SHP77 treated with DMSO at 0.1 percent for 48 hours (cell line): ENCODE measurements around the gene EBF3.
"Not testable (repeated sequence)": the region's sequence is repeated elsewhere in the genome, so short reads cannot be mapped to it uniquely, and the experiment has no call there.

Source experiments
- DNase-seq: peaks from one replicate; lab custom pipeline; 2025; lab: John Stamatoyannopoulos, UW

EBF3 gene

GRCh38 chr10:129926066-129927055, 37.7 kb downstream of the EBF3 start:
- DNase-seq = no peak

GRCh38 chr10:129924375-129925085, 39.5 kb downstream of the EBF3 start:
- DNase-seq = no peak

- no peak for DNase-seq
Observed at GRCh38 chr10:129922598-129923123, 41.4 kb downstream of the EBF3 start.

DNA sequence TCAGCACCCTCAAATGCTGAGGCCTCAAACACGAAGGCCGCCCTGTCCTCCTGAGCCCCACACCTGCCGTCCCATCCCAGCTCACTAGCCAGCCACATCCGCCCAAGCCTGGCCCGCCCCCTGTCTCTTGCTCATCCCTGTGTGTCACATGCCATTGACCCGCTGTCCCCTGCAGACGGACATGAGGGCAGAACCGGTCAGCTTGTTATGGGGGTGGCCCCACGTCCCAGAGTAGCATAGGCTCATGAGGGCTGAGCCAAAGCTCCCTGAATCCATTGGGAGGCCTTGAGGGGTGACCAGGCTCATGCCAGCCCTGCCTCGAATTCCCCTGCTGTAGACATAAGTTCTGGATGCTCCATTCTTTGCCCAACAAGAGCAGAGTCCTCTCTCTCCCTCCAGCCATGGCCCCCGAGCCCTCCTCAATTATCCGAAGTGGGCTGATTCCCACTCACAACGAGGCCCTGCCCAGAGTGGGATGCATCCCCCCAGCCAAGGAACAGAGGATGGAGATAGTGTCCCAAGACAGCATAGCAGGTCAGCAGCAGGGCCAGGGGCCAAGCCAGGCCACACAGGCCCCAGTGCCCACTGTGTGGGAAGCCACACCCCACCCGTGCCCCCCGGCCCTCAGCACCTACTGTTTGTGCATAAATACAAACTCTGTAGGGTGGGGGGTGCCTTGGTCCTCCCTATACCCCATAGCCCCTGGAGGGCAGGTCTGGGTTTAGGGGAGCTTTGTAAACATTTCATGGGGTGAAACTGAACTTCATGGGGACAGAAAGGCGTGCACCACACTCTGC, 42.1 kb downstream of the EBF3 start:
- DNase-seq = no peak

- DNase-seq = no peak
Observed at GRCh38 chr10:129921065-129921670, 42.9 kb downstream of the EBF3 start.

DNA sequence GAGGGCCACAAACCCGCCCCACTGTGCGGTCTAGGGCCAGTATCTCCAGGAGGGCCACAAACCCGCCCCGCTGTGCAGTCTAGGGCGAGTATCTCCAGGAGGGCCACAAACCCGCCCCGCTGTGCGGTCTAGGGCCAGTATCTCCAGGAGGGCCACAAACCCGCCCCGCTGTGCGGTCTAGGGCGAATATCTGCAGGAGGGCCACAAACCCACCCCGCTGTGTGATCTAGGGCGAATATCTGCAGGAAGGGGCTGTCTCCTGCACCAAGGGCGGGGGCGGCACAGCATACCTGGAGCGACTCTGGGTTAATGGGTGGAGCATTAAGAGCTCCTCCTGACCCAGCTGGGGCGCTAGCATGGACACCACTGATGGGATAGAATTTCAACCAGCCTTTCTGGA, 43.9 kb downstream of the EBF3 start:
- not testable (repeated sequence) for DNase-seq

DNA sequence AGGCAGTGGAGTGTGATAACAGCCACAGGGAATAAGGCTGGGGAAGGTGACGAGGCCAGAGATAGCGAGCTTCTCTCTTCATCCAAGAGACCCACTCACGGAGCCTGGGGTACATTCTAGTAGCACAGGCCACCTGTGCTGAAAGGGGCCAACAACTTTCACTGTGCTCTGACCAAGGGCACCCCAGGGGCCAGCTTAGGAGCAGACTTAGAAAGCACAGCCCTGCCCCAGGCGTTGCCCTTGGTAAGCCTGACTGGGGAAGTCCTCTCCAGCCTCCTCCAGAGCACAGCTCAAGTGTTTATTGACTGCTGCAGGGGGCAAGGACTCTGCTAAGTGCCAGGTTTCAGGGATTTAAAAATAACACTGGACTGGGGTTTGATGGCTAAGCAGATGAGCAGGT, 44.7 kb downstream of the EBF3 start:
- DNase-seq = no peak

GRCh38 chr10:129918836-129919235, 45.2 kb downstream of the EBF3 start:
- DNase-seq = no peak

DNA sequence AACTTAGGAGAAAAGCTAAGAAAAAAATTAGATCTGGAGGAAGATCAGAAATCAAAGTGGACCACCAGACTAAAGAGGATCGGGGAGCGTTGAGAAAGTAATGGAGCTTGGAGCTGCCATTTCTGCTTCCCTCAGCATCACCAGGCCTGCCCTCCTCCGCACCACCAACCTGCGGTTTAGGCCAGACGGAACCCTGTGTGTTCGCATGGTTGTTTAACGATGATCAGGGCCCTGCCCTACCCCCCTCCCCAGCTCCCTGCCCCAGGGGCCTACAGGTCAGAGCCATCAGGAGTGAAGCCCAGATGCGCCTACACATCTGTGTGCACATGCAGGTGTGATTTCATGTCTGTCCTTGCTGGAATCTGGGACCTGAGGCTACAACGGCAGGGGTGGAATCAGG, 45.7 kb downstream of the EBF3 start:
- DNase-seq = no peak

- no peak for DNase-seq
Observed at GRCh38 chr10:129917936-129918335, 46.1 kb downstream of the EBF3 start.

- DNase-seq = no peak
Observed at GRCh38 chr10:129916506-129916995, 47.5 kb downstream of the EBF3 start.

DNA sequence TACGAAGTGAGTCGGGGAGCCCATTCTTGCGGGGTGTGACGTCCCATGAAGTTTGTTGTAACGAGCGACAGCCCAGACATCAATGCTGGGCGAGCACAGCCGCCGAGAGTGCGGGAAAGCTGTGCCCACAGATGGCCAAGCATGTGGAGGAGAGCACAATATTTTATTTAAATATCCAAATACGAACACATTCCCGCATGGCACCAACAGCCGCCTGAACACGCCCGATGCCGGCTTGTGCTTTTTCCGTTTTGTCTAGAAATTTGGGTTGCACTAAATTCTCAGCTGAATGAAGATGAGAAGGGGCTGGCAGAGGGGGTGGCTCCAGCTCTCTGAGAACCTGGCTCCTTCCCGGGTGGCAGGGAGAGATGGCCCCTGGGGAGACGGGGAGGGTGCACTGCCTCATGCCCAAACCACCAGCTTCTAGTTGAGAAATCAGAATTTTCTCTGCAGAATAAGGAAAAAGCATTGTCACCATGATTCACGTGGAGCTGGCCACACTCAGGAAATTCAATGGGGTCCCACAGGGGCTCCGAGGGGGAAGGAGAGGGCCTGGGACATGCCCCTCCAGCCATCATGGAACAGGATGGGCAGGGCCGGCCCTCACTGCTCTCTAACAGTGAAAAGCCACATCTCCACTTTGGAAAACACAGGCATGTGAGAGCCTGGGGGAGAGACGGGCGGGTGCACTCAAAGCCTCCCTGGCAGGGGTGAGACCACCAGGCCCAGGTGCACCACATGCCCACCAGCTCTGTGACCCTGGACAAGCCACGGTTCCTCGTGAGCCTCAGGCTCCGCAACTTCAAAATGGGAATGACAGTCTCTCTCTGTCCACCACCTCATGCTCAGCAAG, 48.3 kb downstream of the EBF3 start:
- DNase-seq = no peak

GRCh38 chr10:129914960-129915359, 49.1 kb downstream of the EBF3 start:
- no peak for DNase-seq

DNA sequence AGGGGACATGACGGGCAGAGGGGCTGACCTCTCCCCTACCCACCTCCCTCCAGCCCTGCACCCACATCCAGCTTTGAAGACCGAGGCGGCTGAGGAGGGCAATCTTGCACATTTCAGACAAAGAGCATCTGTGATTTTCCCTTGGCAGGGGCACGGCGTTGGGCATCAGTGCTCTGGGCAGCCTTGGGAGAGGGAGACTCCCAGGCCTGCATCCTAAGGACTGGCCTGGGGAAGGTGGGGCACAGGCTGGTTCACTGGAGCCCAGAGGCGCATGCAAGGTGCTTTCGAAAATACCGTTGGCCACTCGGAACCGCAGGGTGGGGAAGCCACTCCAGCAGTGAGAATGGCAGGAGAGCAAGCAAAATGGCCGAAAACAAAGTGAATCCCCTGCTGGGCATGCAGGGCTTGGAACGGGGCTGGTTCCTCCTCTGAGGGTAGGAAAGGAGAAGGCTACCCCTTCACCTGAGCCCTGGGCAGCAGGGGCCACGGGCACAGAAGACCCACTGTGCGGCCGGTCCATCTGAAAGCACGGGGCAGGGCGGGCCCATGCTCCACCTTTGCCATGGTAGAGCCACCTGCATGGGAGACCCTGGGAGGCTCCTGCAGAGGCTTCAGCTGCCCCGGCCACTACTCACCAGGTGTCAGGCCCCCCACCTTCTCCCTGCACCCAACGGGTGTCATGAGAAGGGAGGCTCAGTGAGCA, 49.8 kb downstream of the EBF3 start:
- DNase-seq = no peak

- no peak for DNase-seq
Observed at GRCh38 chr10:129912986-129913695, 50.9 kb downstream of the EBF3 start.

GRCh38 chr10:129912166-129912917, 51.7 kb downstream of the EBF3 start:
- no peak for DNase-seq

DNA sequence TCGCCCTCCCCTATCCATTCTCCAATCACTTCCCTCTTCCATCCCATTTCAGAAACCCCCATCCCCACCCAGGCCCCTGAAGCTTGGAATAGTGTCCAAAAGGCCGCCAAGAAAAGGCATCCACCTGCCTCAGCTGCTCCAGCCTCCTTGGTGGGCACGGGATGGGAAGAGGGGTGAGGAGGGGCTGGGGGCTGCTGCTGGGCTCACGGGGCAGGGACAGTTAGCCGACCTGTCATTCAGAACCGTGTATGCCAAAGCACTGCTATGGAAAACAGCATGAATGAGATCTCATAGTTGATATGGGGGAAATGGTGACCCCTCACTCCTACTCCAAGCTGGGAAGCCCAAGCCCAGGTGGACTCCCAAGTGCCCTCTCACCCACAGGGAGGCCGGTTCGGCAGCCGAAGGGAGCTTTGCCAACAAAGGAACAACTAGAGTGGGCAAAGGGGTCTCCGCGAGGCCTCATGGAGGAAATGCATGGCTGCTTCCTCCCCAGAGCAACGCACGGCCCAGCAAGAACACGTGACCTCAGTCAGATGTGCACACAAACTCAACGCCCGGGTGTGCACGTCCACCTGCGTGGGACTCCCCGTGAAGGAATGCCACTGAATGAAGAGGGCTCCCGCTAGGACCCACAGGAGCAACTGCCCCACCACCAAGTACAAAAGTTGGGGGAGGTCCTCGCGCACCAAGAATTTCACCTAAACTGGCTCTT, 52.5 kb downstream of the EBF3 start:
- DNase-seq = no peak

- DNase-seq = no peak
Observed at GRCh38 chr10:129910861-129911260, 53.2 kb downstream of the EBF3 start.
